ENCODE data around the gene PPP1R3E.

- no peak for TF ChIP-seq POLR2A (IDR thresholded peaks at IDR 0.05; ENCODE audit: low read depth, low read length)
- TF ChIP-seq TAF1 (IDR thresholded peaks at IDR 0.05; ENCODE audit: low read depth, low read length) = 0 out of 2 replicates have a peak, but pooled peaks have one; percentile 21
- TF ChIP-seq POLR2AphosphoS5 (IDR thresholded peaks at IDR 0.05; ENCODE audit: low read depth, low read length) = peak; percentile 36; the same call in 1 of the 2 replicates
- TF ChIP-seq POU2F2 (IDR thresholded peaks at IDR 0.05; ENCODE audit: low read depth, low read length) = no peak
- TF ChIP-seq PAX5 (IDR thresholded peaks at IDR 0.05; ENCODE audit: insufficient read depth, low read length, severe bottlenecking) = no peak
Measured at GRCh38 chr14:23286020-23286901, 16.4 kb downstream of the PPP1R3E start, which contains the start of gene HOMEZ.

Data from GM12891 (cell line).